NT2/D1 (cell line): ENCODE data around the gene TFPI.

Source experiments
- SUZ12 ChIP-seq: IDR thresholded peaks from 2 replicates; pipeline ENCODE4 v1.6.1; 2011; ENCODE audit not compliant: insufficient read length, insufficient read depth; ENCODE audit errors: extremely low read depth
- YY1 ChIP-seq: IDR thresholded peaks from 2 replicates; pipeline ENCODE4 v1.6.1; 2011; ENCODE audit not compliant: insufficient read length, insufficient read depth
- ZNF274 ChIP-seq: IDR thresholded peaks from 2 replicates; pipeline ENCODE4 v1.6.1; 2011; ENCODE audit warnings: mild to moderate bottlenecking, low read depth, low read length

DNA sequence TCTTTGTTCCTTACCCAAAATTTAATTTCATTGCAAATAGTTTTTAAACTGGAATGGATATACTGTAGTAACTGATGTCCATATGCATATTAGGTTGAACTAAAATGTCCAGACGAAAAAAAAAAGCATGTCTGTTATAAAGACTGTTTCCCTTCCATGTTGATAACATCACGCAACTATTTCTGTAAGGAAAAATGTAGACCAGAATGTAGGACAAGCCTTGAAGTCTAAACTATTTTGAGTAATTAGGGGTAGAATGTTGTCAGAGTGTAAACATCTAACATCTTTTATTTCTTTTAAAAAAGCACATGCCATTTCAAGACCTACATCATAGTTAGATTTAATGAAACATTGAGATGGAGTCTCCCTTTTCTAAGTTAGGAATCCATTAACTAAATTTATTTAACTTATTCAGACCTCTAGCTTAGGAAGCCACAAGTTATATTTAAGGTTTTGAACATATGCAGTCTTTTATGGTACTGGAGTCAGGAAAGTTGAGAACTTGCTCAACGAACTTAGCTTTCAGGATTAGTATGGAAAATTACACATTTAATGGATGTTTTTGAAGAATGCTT is 114.0 kb downstream of the TFPI start:
- TF ChIP-seq YY1 (no peak), SUZ12 (no peak), ZNF274 (no peak)
